PC-9 (cell line): ENCODE measurements around the gene CALML5.

ENCODE experiments used
- EZH2 ChIP-seq: fragments of 200-600 bp; sonication (generic); IDR thresholded peaks from 2 replicates; pipeline ENCODE4 v1.8.0; 2017; ENCODE audit warnings: antibody characterized with exemption, low read depth
- TF ChIP-seq, protein P1 (sequence below): fragments of 200-600 bp; sonication (generic); conservative IDR thresholded peaks from 2 replicates; pipeline ENCODE4 v1.6.1; 2017; ENCODE audit warnings: mixed run types, antibody characterized with exemption, mild to moderate bottlenecking, moderate library complexity

DNA sequence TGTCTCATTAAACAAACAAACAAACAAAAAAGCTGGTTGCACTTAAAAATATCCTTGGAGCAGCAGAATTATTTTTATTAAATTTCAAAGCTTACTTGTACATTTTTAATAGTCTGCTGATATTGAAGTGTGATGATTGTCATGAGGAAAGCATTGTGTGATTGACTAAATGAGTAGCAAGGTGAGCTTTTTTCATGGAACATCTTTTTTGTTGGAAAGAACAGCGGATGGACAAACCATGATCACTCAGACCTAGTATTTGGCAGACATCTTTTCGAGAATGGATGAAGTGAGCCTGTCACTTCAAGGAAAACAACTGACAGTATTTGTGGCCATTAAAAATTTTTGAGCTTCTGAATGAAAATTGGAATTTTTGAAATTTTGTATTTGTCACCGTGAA lies 19.7 kb upstream of the CALML5 start:
- TF ChIP-seq, protein P1, sequence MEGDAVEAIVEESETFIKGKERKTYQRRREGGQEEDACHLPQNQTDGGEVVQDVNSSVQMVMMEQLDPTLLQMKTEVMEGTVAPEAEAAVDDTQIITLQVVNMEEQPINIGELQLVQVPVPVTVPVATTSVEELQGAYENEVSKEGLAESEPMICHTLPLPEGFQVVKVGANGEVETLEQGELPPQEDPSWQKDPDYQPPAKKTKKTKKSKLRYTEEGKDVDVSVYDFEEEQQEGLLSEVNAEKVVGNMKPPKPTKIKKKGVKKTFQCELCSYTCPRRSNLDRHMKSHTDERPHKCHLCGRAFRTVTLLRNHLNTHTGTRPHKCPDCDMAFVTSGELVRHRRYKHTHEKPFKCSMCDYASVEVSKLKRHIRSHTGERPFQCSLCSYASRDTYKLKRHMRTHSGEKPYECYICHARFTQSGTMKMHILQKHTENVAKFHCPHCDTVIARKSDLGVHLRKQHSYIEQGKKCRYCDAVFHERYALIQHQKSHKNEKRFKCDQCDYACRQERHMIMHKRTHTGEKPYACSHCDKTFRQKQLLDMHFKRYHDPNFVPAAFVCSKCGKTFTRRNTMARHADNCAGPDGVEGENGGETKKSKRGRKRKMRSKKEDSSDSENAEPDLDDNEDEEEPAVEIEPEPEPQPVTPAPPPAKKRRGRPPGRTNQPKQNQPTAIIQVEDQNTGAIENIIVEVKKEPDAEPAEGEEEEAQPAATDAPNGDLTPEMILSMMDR, result no peak
- TF ChIP-seq EZH2, result no peak
